HepG2 (cell line): ENCODE data around the gene PNRC1. TPM values are rescaled to one million over a fixed set of nuclear protein-coding genes. Genes with fewer than 3 reads are reported as not detected.

Experiments used
- ATF7 ChIP-seq, 2 experiments: fragments of 450-650 bp in 1 of 2; sonication (generic) in 1 of 2; formaldehyde crosslinking in 1 of 2; IDR thresholded peaks; 2 replicates each; pipeline versions ENCODE4 v1.4.0 to v1.6.1; 2016 to 2020; ENCODE audit warnings: antibody characterized with exemption in 1 of 2, mild to moderate bottlenecking in 1 of 2, missing genetic modification reagents in 1 of 2
- BCL6 ChIP-seq: IDR thresholded peaks from 2 replicates; pipeline ENCODE4 v1.6.1; 2016; ENCODE audit warnings: missing genetic modification reagents, missing compliant biosample characterization
- CHD2 ChIP-seq: IDR thresholded peaks from 2 replicates; pipeline ENCODE4 v1.6.1; 2011; ENCODE audit warnings: low read depth, low read length, improper control_type of control experiment
- HIVEP1 ChIP-seq: sonication (generic); formaldehyde crosslinking; IDR thresholded peaks from 2 replicates; pipeline ENCODE4 v1.4.0; 2020; ENCODE audit warnings: mild to moderate bottlenecking, missing genetic modification reagents
- NFIC ChIP-seq: IDR thresholded peaks from 2 replicates; pipeline ENCODE4 v1.6.1; 2012; ENCODE audit warnings: mild to moderate bottlenecking, low read length, inconsistent platforms
- SMARCE1 ChIP-seq: fragments of 450-650 bp; IDR thresholded peaks from 2 replicates; pipeline ENCODE4 v1.6.1; 2017; ENCODE audit warnings: borderline replicate concordance
- TCF12 ChIP-seq, 2 experiments: fragments of 450-650 bp in 1 of 2; sonication (generic) in 1 of 2; formaldehyde crosslinking in 1 of 2; IDR thresholded peaks; 2 replicates each; pipeline versions ENCODE4 v1.6.1 to v1.8.0; 2017 to 2022; ENCODE audit warnings: antibody characterized with exemption in 1 of 2, mild to moderate bottlenecking in 1 of 2, missing genetic modification reagents in 1 of 2, moderate library complexity in 1 of 2
- ZNF101 ChIP-seq: sonication (generic); formaldehyde crosslinking; IDR thresholded peaks from 2 replicates; pipeline ENCODE4 v1.4.0; 2020; ENCODE audit warnings: mild to moderate bottlenecking, low read depth, missing genetic modification reagents, borderline replicate concordance
- ZNF20 ChIP-seq: sonication (generic); formaldehyde crosslinking; IDR thresholded peaks from 2 replicates; pipeline ENCODE4 v1.4.0; 2020; ENCODE audit warnings: mild to moderate bottlenecking, moderate library complexity, missing genetic modification reagents
- ZNF264 ChIP-seq: sonication (generic); formaldehyde crosslinking; IDR thresholded peaks from 2 replicates; pipeline ENCODE4 v1.4.0; 2020; ENCODE audit warnings: missing genetic modification reagents
- ZNF619 ChIP-seq: sonication (generic); formaldehyde crosslinking; IDR thresholded peaks from 2 replicates; pipeline ENCODE4 v1.4.0; 2020; ENCODE audit warnings: mild to moderate bottlenecking, missing genetic modification reagents
- polyA plus RNA-seq, 8 experiments: library from polyadenylated mRNA; depleted of rRNA in 3 of 8; stranded (reverse) in 7 of 8; unstranded in 1 of 8; fragments of >200 nt; fragmentation: Illumina TruSeq in 4 of 8; extraction: Trizol in 4 of 8; gene quantifications; 2 replicates each; pipeline versions ENCODE4 v1.2.1 to v1.2.3, GENCODE V29; 2011 to 2016; ENCODE audit warnings: low read depth in 4 of 8, missing spikeins in 1 of 8, mixed read lengths in 1 of 8; ENCODE audit not compliant: insufficient read depth in 1 of 8
- total RNA-seq, 5 experiments: library from RNA; depleted of rRNA; stranded (reverse); fragments of >200 nt; fragmentation: Illumina TruSeq; extraction: Trizol; gene quantifications; 2 replicates each; pipeline ENCODE4 v1.2.3, GENCODE V29; 2016; ENCODE audit warnings: low read depth in 1 of 5
- TF ChIP-seq, protein P1 (sequence below): sonication (generic); formaldehyde crosslinking; IDR thresholded peaks from 2 replicates; pipeline ENCODE4 v1.4.0; 2020; ENCODE audit warnings: missing genetic modification reagents, borderline replicate concordance
- TF ChIP-seq, protein P2 (sequence below): sonication (generic); formaldehyde crosslinking; conservative IDR thresholded peaks from 2 replicates; pipeline ENCODE4 v1.8.0; 2022; ENCODE audit warnings: missing genetic modification reagents

Gene PNRC1
- total and polyA plus RNA-seq, 2 of the 13 experiments (the other 11 are each of a cell fraction or from before 2014, with no cell fraction given) = 17.6 to 36.0 TPM

DNA sequence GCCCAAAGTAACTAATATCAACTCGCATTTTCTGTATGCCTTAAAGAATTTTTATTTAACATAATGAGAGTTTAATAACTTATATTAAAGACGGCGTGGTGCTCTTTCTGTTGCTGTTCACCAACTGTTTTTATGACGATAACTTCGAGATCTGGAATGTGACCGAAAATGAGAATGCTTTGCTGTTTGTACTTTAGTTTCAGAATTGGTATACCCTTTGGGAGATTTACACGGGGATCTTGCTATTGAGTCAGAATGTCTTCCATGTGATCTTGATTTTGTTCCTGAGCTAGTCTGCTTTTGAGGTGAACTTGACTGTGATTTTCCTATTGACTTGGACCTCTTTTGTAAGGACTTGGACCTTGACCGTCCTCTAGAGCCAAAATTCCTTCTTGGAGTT, 17.9 kb downstream of the PNRC1 start (continued):
- TF ChIP-seq, protein P1, sequence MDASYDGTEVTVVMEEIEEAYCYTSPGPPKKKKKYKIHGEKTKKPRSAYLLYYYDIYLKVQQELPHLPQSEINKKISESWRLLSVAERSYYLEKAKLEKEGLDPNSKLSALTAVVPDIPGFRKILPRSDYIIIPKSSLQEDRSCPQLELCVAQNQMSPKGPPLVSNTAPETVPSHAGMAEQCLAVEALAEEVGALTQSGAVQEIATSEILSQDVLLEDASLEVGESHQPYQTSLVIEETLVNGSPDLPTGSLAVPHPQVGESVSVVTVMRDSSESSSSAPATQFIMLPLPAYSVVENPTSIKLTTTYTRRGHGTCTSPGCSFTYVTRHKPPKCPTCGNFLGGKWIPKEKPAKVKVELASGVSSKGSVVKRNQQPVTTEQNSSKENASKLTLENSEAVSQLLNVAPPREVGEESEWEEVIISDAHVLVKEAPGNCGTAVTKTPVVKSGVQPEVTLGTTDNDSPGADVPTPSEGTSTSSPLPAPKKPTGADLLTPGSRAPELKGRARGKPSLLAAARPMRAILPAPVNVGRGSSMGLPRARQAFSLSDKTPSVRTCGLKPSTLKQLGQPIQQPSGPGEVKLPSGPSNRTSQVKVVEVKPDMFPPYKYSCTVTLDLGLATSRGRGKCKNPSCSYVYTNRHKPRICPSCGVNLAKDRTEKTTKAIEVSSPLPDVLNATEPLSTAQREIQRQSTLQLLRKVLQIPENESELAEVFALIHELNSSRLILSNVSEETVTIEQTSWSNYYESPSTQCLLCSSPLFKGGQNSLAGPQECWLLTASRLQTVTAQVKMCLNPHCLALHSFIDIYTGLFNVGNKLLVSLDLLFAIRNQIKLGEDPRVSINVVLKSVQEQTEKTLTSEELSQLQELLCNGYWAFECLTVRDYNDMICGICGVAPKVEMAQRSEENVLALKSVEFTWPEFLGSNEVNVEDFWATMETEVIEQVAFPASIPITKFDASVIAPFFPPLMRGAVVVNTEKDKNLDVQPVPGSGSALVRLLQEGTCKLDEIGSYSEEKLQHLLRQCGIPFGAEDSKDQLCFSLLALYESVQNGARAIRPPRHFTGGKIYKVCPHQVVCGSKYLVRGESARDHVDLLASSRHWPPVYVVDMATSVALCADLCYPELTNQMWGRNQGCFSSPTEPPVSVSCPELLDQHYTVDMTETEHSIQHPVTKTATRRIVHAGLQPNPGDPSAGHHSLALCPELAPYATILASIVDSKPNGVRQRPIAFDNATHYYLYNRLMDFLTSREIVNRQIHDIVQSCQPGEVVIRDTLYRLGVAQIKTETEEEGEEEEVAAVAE (CRISPR knock-in tag) = no peak
- no peak for TF ChIP-seq ATF7 (IDR thresholded peaks at IDR 0.05)
- no peak for TF ChIP-seq ATF7 (CRISPR knock-in tag; IDR thresholded peaks at IDR 0.05)
- no peak for TF ChIP-seq ZNF20 (CRISPR knock-in tag)
- TF ChIP-seq ZNF619 = no peak
- TF ChIP-seq BCL6 = no peak
- no peak for TF ChIP-seq TCF12 (IDR thresholded peaks at IDR 0.05)
- TF ChIP-seq TCF12 (CRISPR knock-in tag; IDR thresholded peaks at IDR 0.05) = no peak
- no peak for TF ChIP-seq ZNF101 (CRISPR knock-in tag)
- no peak for TF ChIP-seq HIVEP1 (CRISPR knock-in tag)
- TF ChIP-seq, protein P2, sequence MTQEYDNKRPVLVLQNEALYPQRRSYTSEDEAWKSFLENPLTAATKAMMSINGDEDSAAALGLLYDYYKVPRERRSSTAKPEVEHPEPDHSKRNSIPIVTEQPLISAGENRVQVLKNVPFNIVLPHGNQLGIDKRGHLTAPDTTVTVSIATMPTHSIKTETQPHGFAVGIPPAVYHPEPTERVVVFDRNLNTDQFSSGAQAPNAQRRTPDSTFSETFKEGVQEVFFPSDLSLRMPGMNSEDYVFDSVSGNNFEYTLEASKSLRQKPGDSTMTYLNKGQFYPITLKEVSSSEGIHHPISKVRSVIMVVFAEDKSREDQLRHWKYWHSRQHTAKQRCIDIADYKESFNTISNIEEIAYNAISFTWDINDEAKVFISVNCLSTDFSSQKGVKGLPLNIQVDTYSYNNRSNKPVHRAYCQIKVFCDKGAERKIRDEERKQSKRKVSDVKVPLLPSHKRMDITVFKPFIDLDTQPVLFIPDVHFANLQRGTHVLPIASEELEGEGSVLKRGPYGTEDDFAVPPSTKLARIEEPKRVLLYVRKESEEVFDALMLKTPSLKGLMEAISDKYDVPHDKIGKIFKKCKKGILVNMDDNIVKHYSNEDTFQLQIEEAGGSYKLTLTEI = no peak
- TF ChIP-seq SMARCE1 = no peak
- no peak for TF ChIP-seq ZNF264
- TF ChIP-seq CHD2 = no peak
- no peak for TF ChIP-seq NFIC
